Measurements from ENCODE around the gene SHB. TPM values are rescaled to one million over a fixed set of nuclear protein-coding genes. Genes with fewer than 3 reads are reported as not detected.
A peak's percentile ranks its signal among the peaks of the same experiment; 100 is the strongest.

The SHB gene
- total RNA-seq, 1 donor from 2014 or later: 14.2 TPM

DNA sequence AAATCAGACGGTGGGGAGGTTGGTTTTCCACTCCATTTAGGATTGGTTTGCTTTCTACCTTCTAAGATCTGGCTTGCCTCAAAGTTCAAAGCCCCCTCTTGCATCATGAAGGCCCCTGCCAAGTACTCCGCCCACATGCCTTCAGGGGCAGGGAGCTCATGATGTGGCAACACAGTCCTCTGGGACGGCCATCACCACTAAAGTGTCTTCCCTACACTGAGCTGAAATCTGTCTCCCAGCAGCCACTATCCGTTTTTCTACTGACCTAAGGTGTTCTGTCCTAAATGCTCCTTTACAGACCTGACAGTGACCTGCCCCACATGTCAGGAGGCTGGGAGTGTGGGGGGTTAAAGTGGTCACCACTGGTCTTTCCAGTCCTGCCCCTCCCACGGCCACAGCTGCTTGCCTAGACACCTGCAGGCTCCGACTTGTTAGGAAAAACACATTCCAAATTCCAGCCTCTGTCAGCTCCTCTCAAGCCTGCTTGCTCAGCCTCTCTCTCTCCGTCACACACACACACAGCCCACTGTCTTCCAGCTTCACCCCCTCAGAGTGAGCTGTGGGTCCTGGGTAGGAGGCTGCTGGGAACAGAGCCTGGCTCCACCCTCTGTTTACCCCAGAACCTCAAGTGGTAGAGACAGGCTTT lies 44.9 kb downstream of the SHB start:
- DNase-seq: peak; percentile 75

DNA sequence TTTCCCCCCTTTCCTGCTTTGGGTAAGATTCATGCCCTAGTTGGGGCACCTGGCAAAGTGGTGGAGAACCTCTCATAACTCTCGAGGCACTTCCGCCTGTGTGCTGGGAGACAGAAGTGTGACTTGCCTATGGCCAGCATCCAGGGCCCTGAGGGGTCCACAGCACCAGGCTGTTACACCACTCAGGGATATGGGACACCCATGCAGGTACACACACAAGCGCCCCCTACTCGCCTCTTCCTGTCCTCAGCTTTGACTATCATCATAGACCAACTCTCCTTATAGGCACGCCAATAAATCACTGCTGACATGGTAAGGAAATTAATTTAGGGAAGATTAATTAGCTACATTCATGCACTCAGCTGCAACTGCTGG lies 45.4 kb downstream of the SHB start:
- DNase-seq: no peak

DNA sequence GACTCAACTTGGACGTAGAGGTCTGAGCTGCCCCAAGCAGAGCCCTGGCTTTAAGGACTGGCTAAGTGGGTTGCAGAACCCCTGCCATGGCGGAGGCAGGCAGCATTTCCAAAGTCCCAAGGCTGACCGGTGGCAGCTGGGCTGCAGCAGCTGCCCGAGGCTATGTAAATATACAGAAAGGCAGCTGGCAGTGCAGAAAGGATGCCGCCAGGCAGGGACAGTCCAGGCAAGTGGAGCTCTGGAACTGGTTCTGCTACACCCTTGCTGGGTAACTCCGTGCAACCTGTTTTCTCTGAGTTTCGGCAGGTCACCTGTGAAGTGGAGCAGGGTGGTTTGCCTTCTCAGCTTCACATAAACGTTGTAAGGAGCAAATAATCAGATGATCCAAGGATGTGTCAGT lies 46.0 kb downstream of the SHB start:
- DNase-seq: no peak

DNA sequence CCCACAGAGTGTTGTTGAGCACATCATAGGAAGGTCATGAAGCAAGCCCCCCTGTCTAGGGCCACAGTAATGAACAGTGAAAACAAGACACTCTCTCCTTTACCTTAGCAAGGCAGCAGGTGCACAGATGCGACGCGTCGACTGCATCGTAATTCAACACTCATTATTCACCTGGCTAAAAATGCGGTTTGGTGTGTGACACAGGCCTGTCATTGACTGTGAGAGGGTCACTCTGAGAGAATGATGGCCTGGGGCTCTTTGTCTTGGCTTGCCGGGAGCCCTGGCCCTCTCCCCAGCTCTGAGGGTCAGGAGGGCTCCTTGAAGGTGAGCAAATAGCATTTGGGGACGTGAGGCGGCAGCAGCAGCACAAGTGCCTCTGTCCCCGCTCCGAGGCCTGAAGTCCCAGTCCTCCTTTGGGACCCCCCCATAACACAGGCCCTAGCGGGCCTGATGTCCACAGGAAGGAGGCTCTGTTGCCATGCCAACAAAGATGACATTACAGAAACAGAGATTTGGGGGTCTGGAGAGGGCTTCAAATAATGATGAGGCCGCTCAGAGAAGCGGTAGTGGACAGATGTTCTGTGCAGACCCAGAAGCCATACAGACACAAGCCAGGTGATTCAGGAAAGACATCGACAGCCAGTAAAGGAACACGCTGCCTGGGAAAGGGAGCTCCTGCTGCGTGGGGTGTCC lies 46.7 kb downstream of the SHB start:
- no peak for DNase-seq

DNA sequence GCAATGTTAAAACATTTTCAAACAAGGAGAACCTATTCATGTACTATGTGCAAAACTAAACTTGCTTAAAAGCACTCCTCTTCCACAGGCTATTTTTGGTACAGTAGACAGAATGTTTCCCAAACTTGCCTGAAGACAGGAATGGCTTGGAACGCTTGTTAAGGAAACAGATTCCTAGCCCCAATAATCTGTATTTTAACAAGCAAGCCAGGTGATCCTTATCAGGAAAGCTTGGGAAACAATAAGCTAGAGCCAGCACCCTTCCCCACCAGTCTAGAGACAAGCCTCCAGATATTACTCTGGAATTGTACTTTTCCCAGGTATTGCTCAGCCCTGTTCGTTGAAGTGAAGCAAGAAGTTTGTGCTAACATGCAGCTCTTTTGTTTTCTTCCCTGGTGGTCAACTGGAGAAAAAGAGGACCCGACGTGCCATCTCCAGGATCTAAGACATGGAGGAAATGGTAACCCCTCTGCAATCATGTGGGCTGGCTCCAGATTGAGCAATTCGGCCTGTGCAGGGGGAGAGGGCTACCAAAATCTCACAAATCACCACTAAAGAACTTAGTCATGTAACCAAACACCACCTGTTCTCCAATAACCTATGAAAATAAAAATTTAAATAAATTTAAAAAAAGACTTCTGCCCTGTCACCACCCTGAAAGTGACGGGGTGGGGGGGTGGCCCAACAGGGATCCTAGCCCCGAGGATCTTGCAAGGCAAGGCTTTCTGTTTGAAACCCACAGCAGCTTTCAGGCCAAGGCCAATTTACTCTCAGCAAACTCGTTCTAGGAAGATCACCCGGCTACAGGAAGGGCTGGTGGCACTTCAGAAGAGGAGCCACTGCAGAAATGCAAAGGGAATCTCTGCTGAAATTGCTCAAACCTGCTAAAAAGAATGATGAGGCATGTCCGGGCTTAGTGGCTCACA lies 48.6 kb downstream of the SHB start:
- DNase-seq: no peak

DNA sequence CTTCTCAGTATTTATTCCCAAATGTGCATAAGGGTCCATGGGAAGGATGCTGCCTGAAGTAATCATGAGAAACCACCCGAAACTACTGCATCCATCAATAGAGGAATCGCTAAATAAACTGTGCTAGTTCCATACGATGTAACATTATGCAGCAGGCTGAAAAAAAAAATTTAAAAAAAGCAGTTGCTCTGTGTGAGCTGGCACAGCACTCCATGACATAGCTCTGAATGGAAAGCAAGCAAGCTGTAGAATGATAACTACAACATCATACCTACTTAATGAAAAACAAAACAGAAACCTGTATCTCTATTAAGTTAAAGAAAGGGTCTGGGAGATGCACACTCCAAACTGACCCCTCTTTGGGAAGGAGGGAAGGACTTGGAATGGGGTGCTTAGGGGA lies 49.3 kb downstream of the SHB start:
- DNase-seq: no peak

DNA sequence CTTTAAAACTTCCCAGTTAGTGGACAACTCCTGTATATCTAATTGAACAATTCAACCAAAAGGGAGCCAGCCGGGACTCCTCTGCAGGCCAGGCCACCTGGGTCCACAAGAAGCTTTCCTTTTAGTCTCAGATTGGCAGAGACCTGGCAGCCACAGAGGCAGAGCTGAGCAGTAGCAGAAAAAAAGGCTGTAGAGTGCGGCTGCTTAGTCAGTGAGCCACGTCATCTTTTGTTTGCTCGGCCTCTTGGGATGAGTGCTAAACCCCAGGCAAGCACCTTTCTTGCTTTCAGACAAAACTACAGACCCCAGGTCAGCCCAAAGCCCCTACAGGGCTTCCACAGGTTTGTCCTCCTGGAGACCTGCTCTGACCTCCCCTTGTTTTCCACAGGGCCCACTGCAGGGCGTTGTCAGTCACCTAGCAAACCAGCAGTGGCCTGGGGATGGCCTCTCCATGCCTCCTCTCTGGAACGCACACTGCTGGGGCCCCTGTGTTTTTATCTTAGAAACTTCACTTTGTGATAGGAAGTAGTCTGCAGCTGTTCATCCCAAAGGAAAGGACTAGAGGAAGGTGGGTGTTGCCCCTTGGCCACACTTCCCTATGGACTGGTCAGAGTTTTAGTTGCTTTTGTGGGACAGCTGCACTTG lies 49.9 kb downstream of the SHB start:
- DNase-seq: peak; percentile 28

DNA sequence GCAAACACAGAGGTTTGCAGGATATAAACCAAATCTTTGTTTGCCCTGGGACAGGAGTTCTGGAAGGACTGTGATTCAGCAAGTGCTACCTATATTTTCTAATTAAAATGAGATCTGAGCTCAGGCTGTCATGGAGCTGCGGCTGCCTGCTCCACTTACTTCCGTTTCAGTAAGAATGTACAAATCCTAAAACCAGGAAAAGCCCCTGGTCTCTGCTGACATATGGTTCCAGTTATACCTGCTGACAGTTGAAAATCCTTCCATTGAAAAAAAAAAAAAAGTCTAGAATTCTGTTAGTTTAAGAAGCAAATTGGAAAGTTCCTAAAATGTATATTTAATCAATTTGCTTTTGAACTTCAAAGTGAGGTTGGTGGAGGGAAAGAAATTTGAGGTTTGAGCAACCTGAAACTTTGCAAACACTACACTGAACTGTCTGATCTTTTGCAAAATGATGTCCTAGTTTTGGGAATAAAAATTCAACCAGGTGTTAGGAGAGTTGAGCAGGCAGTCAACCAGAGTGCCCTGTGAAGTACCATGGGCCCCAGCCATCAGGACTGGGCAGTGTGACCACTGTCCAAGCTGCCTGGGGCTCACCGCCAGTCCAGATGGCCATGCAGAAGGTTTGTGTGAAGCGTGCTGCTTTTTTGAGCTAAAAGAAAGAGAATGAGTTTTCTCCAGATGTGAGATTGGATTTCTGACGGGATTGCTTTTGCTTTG lies 50.6 kb downstream of the SHB start:
- no peak for DNase-seq

DNA sequence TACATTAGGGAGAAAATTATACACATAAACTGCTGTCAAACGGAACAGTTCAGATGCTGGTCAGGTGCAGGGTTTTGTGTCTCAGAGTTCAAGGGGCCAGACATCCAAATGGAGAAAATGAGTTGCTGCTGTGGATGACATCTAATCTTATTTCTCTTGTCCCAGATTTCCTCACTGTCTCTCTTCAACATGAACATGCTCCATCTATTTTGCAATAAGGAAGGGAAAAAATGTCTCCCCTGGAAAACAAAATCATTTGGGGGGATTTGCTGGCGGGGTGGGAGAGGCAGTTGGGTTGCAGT lies 51.2 kb downstream of the SHB start:
- DNase-seq: no peak

DNA sequence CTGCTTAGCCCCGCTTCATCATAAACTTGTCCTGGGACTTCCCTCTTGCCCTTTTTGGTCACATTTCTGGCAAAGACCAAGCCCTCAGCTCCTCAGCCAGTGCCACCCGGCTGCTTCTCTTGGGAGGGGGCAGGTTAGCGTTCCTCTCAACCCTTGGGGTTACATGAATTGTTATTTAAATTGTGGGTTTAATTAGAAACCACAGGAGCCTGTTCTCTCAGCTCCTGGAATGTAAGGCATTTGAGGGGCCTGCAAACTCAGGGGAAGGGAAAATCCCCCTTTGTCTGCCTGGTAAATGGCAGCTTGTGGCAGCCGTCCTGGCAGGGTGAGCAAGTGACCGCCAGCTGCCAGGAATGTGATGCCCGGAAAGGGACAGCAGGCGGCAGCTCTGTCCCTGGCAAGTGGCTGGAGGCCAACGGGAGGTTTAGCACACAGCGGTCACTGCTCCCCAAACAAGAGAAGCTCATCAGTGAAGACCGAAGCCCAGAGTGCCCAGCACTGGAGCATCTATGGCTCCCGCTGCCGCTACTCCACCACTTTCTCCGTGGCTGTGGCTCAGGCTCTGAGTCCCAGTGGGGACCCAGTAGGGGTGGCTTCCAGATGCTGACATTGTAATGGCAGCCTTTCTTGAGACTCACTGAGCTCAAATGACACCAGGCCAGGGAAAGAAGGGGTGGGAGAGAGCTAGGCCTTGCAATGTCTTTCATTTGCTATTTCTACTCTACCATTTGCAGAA lies 51.7 kb downstream of the SHB start:
- DNase-seq: peak; percentile 81

DNA sequence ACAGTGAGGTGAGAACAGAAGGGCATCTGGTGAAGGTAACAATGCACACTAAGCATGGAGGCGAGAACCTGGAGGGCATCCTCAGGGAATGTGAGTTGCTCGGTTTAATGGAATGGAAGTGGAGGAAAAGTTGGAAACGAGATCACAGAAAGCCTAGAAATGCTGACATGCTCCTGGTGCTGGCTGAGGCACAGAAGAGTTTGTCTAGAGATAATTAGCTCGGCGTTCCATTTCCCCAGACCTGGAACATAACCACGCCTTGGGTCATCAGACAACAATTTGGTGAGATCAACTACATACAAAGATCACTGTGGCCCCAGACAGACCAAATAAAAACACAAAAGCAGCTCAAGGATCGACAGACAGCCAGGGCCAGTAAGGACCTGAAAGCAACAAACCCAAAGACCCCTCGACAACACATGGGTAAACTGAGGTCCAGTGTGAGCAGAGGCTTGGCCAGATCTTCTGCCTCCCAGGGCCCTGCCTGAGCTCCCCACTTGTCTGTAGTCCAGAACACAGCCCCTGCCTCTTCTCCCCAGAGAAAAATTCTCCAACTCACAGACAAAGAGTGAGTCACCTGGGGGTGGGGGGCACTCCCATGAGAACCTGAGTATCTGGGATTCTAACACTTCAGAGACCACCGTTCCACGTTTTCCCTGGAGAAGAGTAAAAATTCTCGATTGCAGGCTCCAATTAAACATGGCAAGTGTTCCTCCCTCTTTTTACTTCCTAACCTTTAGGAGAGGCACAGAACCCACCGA lies 52.5 kb downstream of the SHB start:
- DNase-seq: no peak

DNA sequence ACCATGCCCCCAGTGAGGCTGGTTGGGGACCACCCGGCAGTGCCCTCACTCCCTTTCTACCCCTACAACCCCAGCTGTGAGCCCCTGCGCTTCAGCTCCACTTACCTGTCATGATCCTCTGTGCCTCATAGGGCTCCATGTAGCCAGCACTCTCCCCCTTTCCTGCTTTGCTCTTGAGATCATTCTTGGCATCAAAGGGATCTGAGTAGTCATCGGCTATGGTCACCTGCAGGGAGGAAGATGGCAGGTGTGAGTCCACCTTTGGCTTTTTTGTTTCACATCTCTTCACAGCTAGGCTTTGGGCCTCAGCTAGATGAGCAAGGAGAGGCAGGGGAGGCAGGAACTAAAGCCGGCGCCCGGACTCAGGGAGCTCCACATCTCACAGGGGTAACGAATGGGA lies 53.1 kb downstream of the SHB start:
- DNase-seq: no peak

DNA sequence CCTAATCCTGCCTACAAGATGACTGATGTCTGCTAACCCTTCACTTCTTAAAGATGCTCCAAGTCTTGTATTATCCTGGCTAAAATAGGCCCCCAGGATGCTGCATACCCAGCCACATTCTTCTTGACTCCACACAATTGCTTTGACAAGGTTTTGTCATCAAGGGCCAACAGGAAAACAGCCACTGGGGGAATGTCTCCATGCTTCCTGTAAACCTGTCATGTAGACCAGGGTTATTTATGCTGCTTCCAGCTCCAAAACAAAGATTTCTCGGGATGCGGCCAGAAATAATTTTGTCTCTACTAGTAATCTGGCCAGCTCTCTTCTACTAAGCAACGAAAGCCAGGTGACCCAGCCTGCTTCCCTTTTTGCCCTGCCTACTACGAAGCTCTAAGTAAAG lies 53.8 kb downstream of the SHB start:
- DNase-seq: no peak

DNA sequence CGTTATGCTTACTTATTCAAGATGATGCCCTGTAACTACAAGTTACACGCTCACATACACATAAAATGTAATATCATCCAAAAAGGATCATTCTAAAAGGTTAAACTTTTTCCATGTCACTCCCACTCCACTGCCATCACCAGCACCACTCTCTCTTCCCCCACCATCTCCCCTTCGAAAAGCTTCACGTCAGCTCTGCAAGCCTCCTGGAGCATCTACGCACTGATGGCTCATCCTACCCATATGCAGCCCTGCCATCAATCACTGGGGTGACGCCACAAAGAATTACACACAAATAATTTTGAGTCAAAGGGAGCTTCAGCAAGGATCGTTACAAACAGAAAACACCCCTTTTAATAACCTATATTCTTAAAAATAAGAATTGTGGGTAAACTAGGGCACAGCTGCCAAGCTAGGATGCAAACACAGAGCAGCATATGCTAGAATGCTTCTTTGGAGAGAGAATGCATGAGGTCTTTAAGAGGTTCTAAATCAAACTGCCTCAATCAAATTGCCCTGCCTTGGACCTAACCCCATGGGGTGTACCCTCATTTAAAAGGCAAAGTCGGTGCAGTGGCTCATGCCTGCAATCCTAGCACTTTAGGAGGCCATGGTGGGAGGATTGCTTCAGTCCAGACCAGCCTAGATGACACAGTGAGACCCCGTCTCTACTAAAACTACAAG lies 56.1 kb downstream of the SHB start:
- no peak for DNase-seq

DNA sequence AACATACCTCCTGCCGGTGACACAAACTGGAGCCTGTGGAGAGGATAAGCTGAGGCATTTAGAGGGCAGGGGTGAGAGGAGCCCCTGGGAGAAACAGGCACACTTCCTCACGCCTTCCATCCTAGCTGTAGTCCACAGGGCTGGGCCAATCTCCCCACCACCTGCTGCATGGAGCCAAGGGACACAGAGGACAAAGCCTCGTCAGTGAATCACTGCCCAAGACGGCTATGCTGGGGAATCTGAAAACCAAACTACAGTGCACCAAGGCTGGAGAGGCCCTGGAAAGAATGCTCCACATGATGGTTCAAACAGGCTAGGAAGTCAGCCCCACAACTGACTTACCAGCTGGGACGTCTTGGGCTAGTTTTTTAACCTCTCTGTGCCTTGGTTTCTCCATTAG lies 57.0 kb downstream of the SHB start:
- no peak for DNase-seq

DNA sequence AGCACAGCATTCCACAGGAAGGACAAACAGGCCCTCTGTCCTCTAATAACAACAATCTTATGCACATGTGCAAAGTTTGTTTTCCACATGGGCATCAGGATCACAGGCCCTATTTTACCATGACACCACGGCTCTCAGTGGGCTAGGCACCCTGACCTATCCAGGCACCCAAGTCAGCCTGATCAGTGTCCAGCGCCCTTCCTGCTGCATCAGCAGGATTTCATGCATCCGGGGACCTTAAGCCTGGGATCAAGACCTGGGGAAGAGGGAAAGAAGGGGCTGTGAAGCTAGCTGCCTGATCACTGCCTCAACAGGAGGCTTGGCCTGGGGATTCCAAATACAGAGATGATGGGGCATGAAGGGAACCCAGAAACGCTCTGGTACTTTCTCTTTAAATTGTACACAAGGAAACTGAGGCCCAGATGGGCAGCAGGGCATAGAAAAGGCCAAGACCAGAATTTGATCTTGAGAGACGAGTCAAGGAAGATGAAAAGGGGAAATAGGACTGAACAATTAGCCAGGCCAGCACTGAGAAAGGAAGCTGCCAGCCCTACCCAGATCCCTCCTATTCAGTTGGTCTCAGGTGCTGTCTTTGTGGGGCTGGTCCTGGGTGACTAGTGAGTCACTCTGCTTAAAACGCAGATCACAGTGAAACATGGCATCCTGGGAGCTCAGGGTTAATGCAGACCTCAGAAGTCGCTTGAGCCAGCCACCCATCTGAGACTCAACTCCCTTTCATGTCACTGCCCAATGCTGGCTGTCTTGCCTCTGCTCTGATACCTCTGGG lies 57.9 kb downstream of the SHB start:
- DNase-seq: no peak

DNA sequence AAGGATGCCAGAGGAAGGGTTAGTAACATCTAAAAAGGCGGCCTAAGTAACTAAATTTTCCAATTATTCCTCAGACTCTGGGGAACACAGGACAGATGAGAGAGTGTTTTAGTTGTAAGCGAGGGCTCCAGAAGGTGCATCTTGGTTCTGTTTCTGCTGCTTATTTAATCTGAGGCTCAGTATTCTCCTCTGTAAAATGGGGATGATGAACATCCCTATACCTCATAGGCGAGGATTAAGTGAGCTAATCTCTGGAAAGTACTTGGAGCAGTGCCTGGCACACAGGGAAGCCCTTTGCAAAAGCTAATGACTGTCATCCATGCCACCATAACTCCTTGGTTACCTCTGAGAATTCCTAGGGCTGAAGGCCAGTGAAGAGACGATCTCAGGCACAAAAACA lies 59.0 kb downstream of the SHB start:
- no peak for DNase-seq

DNA sequence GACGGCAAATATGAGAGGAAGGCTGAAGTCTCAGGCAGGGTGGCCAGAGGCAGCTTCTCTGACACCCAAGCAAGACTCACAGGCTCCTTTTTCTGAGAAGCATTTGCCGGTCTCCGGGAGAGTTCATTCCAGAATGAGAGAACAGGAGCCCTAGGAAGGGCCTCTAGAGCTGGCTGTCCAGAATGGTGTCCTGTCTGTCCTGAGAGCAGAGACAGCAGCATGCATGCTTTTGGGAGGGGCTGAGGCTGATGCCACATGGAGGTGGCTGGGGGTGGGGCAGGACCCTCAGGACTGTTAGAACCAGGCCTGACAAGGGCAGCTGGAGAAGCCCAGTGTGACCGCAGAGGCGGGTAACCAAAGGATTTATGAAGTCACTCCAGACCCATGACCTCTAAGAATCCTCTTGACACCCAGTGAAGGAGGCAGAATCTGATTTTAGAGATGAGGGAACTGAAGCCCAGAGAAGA lies 60.0 kb downstream of the SHB start:
- no peak for DNase-seq

Data from occipital lobe (tissue), 2 donors.